Thyroid gland (tissue), 4 donors: ENCODE results near the gene PAX5.

Source experiments
- CTCF ChIP-seq, 6 experiments: fragments of 200-600 bp in 3 of 6; fragments of 450-650 bp in 3 of 6; sonication (generic) in 3 of 6; IDR thresholded peaks; one replicate each; pipeline ENCODE4 v1.5.1; 2016 to 2019; ENCODE audit warnings: antibody characterized with exemption in 6 of 6, mild to moderate bottlenecking in 2 of 6, inconsistent platforms in 1 of 6, moderate library complexity in 1 of 6
- POLR2A ChIP-seq, 2 donors: fragments of 450-650 bp; IDR thresholded peaks; one replicate each; pipeline ENCODE4 v1.6.1; 2017; ENCODE audit warnings: antibody characterized with exemption in 2 of 2, mild to moderate bottlenecking in 2 of 2, moderate library complexity in 1 of 2

- TF ChIP-seq CTCF (IDR thresholded peaks at IDR 0.05) = no peak
- TF ChIP-seq POLR2A (IDR thresholded peaks at IDR 0.05) = no peak
These were observed 184.1 kb downstream of the PAX5 start for GRCh38 chr9:36849943-36850342.
